ENCODE data around the gene COPS3.

- no peak for TF ChIP-seq POLR2A (IDR thresholded peaks at IDR 0.05)
- TF ChIP-seq CTCF (IDR thresholded peaks at IDR 0.05), result no peak
Observed at GRCh38 chr17:17328251-17328650, 47.2 kb upstream of the COPS3 start.
